Activated T-cell treated with anti-CD3 and anti-CD28 coated beads, Interleukin-2, amount 50 U/mL, for 24 hours (primary cell): ENCODE data around the gene GALNT2.
A peak's percentile ranks its signal among the peaks of the same experiment; 100 is the strongest.

Experiments
- DNase-seq: peaks from one replicate; pipeline ENCODE4 v3.0.0-alpha.2; 2020
- H3K27ac Mint-ChIP-seq: 2 replicates; pipeline ENCODE4 v1.8.0; 2020; ENCODE audit warnings: mild to moderate bottlenecking, mixed read lengths
- H3K27me3 Mint-ChIP-seq: 2 replicates; pipeline ENCODE4 v1.8.0; 2020; ENCODE audit warnings: mixed read lengths
- H3K36me3 Mint-ChIP-seq: 2 replicates; pipeline ENCODE4 v1.8.0; 2020; ENCODE audit warnings: low read depth, mixed read lengths
- H3K4me1 Mint-ChIP-seq: 2 replicates; pipeline ENCODE4 v1.8.0; 2020; ENCODE audit warnings: low read depth, mixed read lengths
- H3K4me3 Mint-ChIP-seq: 2 replicates; pipeline ENCODE4 v1.8.0; 2020; ENCODE audit warnings: mild to moderate bottlenecking, moderate library complexity, mixed read lengths
- H3K9me3 Mint-ChIP-seq: 2 replicates; pipeline ENCODE4 v1.8.0; 2020; ENCODE audit warnings: mixed read lengths

The GALNT2 gene

DNA sequence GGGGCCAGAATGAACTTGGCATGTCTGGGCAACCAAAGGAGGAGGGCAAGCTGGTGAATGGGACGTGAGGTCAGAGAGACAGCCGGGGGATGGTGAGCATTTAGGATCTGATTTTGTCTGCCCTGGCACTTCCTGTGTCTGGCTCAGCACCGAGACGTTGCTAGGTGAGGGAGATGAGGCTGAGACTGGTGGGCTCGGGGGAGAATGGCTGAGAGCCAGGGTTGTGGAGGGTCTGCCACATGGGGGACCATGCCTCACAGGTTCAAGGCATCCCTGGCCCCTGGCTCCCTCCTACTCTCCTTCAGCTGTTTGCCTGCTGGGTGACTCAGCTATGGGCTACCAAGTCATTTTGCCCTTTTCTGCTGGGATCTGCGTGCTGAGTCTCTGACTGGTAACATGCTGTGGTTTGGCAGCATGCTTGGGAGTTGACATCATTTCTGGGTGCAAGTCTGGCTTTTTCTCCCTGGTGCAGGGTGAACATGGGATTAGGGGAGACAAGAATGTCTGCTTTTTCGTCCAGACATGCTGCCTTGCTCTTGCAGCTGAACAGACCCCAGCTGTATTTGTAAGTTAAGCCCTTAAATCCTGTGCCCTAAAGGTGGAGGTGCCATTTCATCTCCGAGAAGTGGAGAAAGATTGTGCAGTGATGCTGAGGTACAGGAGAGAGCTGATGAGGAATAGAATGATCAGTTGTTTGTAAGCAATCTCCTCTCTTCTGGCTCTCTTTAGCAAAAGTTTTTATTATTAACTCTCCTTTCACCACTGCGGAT lies 17.6 kb downstream of the GALNT2 start:
- peak; percentile 74 for DNase-seq
- H3K36me3 Mint-ChIP-seq: peaks cover 59% of the 10 kb centered on the region
- no peaks in the 10 kb centered on the region for H3K27me3 Mint-ChIP-seq
- peaks cover 6% of the 10 kb centered on the region for H3K9me3 Mint-ChIP-seq
- H3K27ac Mint-ChIP-seq: peak overlapping the region; percentile 92
- H3K4me3 Mint-ChIP-seq: peak overlapping the region; percentile 50
- H3K4me1 Mint-ChIP-seq: peaks cover 81% of the 10 kb centered on the region

- peak overlapping the region; percentile 92 for H3K27ac Mint-ChIP-seq
- no peaks in the 10 kb centered on the region for H3K27me3 Mint-ChIP-seq
- H3K36me3 Mint-ChIP-seq: peaks cover 59% of the 10 kb centered on the region
- DNase-seq: no peak
- peak overlapping the region; percentile 50 for H3K4me3 Mint-ChIP-seq
- peaks cover 81% of the 10 kb centered on the region for H3K4me1 Mint-ChIP-seq
- H3K9me3 Mint-ChIP-seq: peaks cover 6% of the 10 kb centered on the region
Observed at GRCh38 chr1:230085178-230085515, 18.1 kb downstream of the GALNT2 start.

GRCh38 chr1:230086151-230086550 lies 19.1 kb downstream of the GALNT2 start:
- H3K4me1 Mint-ChIP-seq: peaks cover 83% of the 10 kb centered on the region
- DNase-seq: no peak
- no peak overlapping the region for H3K4me3 Mint-ChIP-seq
- peaks cover 6% of the 10 kb centered on the region for H3K9me3 Mint-ChIP-seq
- peak overlapping the region; percentile 92 for H3K27ac Mint-ChIP-seq
- no peaks in the 10 kb centered on the region for H3K27me3 Mint-ChIP-seq
- peaks cover 58% of the 10 kb centered on the region for H3K36me3 Mint-ChIP-seq

- Mint-ChIP-seq H3K4me3 (no peak overlapping the region), H3K4me1 (peaks cover 78% of the 10 kb centered on the region), H3K9me3 (peaks cover 6% of the 10 kb centered on the region), H3K36me3 (peaks cover 57% of the 10 kb centered on the region), H3K27me3 (no peaks in the 10 kb centered on the region), H3K27ac (peak overlapping the region; percentile 65)
- DNase-seq: no peak
Observed at GRCh38 chr1:230087028-230087716, 20.1 kb downstream of the GALNT2 start.

DNA sequence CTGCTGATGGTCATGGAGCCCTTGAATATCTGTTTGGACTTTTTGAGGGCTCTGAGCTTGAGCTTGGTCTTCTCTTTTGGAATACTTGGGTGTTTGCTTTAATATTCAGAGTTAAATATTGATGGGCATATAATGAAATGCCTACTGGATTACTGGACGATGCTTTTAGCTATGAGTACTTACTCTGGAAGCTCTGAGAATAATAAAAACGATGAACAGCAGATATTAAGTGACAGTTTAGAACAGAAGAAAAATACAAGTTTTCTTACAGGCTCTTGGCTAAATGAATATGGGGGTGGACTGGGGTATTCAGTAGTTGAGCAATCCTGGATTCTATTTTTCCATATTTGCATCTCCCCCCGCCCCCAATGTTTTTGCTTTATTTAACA lies 20.7 kb downstream of the GALNT2 start:
- Mint-ChIP-seq H3K27ac (peak overlapping the region; percentile 65), H3K9me3 (peaks cover under 1% of the 10 kb centered on the region), H3K4me1 (peaks cover 74% of the 10 kb centered on the region), H3K36me3 (peaks cover 57% of the 10 kb centered on the region), H3K4me3 (no peak overlapping the region), H3K27me3 (no peaks in the 10 kb centered on the region)
- DNase-seq: no peak

DNA sequence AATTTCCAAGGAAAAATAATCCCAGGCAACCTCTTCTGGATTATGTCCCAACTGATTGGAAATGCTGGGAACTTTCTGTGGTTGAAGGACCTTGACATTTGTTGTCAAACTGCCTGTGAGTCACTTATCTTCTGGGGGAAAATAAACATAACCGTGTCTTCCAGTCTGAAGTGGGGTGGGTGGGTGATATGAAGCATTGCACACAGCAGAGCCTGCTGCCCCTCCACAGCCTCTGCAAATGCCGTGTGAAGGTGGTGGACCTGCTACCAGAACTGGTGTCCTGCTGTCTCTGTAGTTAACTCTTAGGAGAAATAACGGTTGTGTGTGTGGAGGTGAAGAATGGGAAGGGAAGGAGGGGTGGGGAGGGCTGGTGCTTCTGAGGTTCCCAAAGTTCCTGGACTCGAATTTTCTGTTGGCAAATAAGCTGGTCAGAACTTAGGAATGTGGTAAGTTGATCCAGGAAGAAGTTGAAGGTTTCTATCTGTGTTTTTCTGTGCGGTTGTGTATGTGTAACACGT lies 23.2 kb downstream of the GALNT2 start:
- H3K9me3 Mint-ChIP-seq: no peaks in the 10 kb centered on the region
- no peaks in the 10 kb centered on the region for H3K27me3 Mint-ChIP-seq
- H3K36me3 Mint-ChIP-seq: peaks cover 63% of the 10 kb centered on the region
- no peak overlapping the region for H3K4me3 Mint-ChIP-seq
- no peak overlapping the region for H3K27ac Mint-ChIP-seq
- H3K4me1 Mint-ChIP-seq: peaks cover 56% of the 10 kb centered on the region
- no peak for DNase-seq

DNA sequence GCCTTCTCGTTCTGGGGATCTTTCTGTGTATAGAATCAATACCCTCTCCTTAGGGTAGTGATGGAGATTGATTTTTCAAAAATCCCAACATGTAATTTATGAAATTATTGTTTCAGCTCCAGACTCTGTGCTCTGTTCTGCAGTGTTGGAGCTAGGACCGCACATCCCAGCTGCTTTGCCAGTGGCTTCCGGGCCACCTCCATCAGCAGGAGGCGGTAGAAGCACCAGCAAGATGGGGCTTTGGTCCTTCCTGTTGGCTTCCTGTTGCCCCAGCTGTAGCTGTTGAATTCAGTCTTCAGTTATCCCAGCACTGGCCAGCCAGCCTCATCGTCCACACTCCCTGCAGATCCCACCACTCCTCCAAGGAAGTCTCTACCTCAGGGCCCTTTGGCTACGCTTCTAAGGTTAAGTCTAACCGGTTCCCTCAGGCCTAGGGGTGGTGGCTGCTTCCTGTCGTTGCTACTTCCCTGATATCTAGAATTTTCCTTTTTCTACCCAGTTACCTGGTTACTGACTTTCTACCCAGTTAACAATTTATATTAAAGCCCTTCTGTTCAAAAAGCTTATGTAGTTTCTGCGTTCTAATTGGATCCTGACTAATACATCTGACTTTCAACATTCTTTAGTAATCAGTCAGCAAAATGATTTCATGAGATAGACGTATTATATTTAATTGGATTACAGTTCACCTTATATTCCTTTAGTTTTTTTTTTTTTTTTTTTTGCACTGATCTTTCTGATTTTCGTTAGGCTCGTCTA lies 24.6 kb downstream of the GALNT2 start:
- Mint-ChIP-seq H3K9me3 (no peaks in the 10 kb centered on the region), H3K4me3 (no peak overlapping the region), H3K4me1 (peaks cover 45% of the 10 kb centered on the region), H3K36me3 (peaks cover 70% of the 10 kb centered on the region), H3K27ac (no peak overlapping the region), H3K27me3 (no peaks in the 10 kb centered on the region)
- no peak for DNase-seq

DNA sequence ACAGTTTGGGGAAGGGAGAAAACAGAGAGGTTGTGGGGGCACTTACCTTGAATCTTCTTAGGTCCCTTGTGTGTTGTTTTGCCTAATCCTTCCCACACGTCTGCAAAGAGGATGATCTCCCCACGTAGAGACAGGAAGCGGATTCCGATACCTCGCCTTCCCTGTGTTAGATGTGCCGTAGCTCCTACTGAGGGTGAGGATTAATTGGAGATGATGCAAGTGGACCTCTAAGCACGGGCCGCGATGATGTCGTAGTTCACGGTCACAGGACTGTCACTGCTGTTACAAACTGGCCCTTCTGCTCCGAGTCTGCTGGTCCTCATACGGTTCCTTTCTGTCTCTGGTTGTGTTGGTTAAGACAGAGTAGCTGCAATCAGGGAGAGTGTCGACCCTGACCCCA lies 27.7 kb downstream of the GALNT2 start:
- peak overlapping the region; percentile 14 for H3K27ac Mint-ChIP-seq
- DNase-seq: no peak
- H3K27me3 Mint-ChIP-seq: no peaks in the 10 kb centered on the region

GRCh38 chr1:230095938-230096337 lies 28.9 kb downstream of the GALNT2 start:
- H3K9me3 Mint-ChIP-seq: no peaks in the 10 kb centered on the region
- no peak overlapping the region for H3K27ac Mint-ChIP-seq
- no peak for DNase-seq
- peaks cover 19% of the 10 kb centered on the region for H3K4me1 Mint-ChIP-seq
- peaks cover 66% of the 10 kb centered on the region for H3K36me3 Mint-ChIP-seq
- no peaks in the 10 kb centered on the region for H3K27me3 Mint-ChIP-seq
- no peak overlapping the region for H3K4me3 Mint-ChIP-seq

More for the DNA sequence above, 27.7 kb downstream of the GALNT2 start:
- Mint-ChIP-seq H3K36me3 (peaks cover 78% of the 10 kb centered on the region), H3K9me3 (no peaks in the 10 kb centered on the region), H3K4me1 (peaks cover 24% of the 10 kb centered on the region), H3K4me3 (no peak overlapping the region)

DNA sequence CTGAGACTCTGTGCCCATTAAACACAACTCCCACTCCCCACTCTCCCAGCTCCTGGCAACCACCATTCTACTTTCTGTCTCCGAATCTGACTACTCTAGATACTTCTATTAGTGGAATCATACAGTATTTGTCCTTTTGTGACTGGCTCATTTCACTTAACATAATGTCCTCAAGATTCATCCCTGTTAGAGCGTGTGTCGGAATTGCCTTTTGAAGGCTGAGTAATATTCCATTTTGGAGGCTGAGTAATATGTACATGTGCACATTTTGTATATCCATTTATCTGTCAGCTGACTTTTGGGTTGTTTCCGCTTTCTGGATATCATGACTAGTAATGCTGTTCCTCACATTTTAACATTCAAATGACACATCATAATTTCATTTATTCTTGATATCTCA lies 30.3 kb downstream of the GALNT2 start:
- Mint-ChIP-seq H3K9me3 (no peaks in the 10 kb centered on the region), H3K27me3 (no peaks in the 10 kb centered on the region), H3K4me1 (peaks cover 33% of the 10 kb centered on the region), H3K36me3 (peaks cover 61% of the 10 kb centered on the region), H3K4me3 (no peak overlapping the region), H3K27ac (no peak overlapping the region)
- DNase-seq: no peak

- DNase-seq: no peak
- Mint-ChIP-seq H3K27me3 (no peaks in the 10 kb centered on the region), H3K4me3 (no peak overlapping the region), H3K9me3 (no peaks in the 10 kb centered on the region), H3K4me1 (peaks cover 45% of the 10 kb centered on the region), H3K27ac (no peak overlapping the region), H3K36me3 (peaks cover 55% of the 10 kb centered on the region)
Observed at GRCh38 chr1:230098723-230099122, 31.7 kb downstream of the GALNT2 start.

- DNase-seq: no peak
- peaks cover 58% of the 10 kb centered on the region for H3K36me3 Mint-ChIP-seq
- H3K9me3 Mint-ChIP-seq: no peaks in the 10 kb centered on the region
- no peaks in the 10 kb centered on the region for H3K27me3 Mint-ChIP-seq
- peaks cover 53% of the 10 kb centered on the region for H3K4me1 Mint-ChIP-seq
- no peak overlapping the region for H3K27ac Mint-ChIP-seq
- no peak overlapping the region for H3K4me3 Mint-ChIP-seq
Observed at GRCh38 chr1:230099465-230099864, 32.4 kb downstream of the GALNT2 start.

GRCh38 chr1:230100932-230101331 lies 33.9 kb downstream of the GALNT2 start:
- H3K4me1 Mint-ChIP-seq: peaks cover 61% of the 10 kb centered on the region
- DNase-seq: no peak

DNA sequence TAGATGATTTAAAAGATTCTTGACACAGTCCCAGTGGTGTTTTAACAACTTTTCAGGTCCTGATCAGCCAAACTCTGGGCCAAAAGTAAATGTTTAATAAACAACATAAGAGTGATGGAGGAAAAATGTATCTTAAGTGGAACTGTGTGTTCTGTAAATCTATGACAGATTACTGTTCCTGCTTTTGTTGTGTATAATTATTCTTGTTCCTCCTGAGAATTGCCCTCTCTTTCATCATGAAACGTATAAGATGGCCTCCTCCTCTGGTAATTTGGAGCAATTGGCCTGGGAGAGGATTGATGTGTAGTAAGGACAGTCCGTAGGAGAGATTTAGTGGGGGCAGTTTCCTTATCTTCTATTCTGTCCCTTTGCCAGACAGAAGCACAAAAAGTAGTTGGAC lies 34.5 kb downstream of the GALNT2 start:
- Mint-ChIP-seq H3K9me3 (no peaks in the 10 kb centered on the region), H3K27me3 (no peaks in the 10 kb centered on the region), H3K27ac (no peak overlapping the region), H3K36me3 (peaks cover 56% of the 10 kb centered on the region), H3K4me1 (peaks cover 65% of the 10 kb centered on the region), H3K4me3 (no peak overlapping the region)
- DNase-seq: no peak

More at GRCh38 chr1:230100932-230101331, 33.9 kb downstream of the GALNT2 start:
- H3K9me3 Mint-ChIP-seq: no peaks in the 10 kb centered on the region
- no peak overlapping the region for H3K27ac Mint-ChIP-seq
- H3K27me3 Mint-ChIP-seq: no peaks in the 10 kb centered on the region
- no peak overlapping the region for H3K4me3 Mint-ChIP-seq
- H3K36me3 Mint-ChIP-seq: peaks cover 54% of the 10 kb centered on the region
